Heart right ventricle (tissue), 16 donors: ENCODE data around the gene RECQL5. TPM values are rescaled to one million over a fixed set of nuclear protein-coding genes. Genes with fewer than 3 reads are reported as not detected.
A peak's percentile ranks its signal among the peaks of the same experiment; 100 is the strongest.

Source experiments
- ATAC-seq, 8 donors: fragments of 200-7000 bp; cut with Tn5 transposase; one replicate each; pipeline ENCODE4 v1.9.1; 2020; ENCODE audit warnings: mild to moderate bottlenecking in 8 of 8, moderate library complexity in 8 of 8, moderate number of reproducible peaks in 1 of 8
- DNase-seq, 2 donors: peaks; one replicate each; pipeline ENCODE4 v3.0.0-alpha.2; 2020
- H3K27ac ChIP-seq, 10 donors: fragments of 200-600 bp; sonication (generic) in 2 of 10; one replicate each; pipeline versions ENCODE4 v1.5.0 to v1.8.0; 2020 to 2022; ENCODE audit warnings: mild to moderate bottlenecking in 3 of 10
- H3K27me3 ChIP-seq, 7 donors: fragments of 200-600 bp; one replicate each; pipeline ENCODE4 v1.8.0; 2021 to 2022; ENCODE audit warnings: mild to moderate bottlenecking in 2 of 7
- H3K36me3 ChIP-seq, 9 donors: fragments of 200-600 bp; sonication (generic) in 1 of 9; one replicate each; pipeline versions ENCODE4 v1.5.0 to v1.8.0; 2020 to 2022; ENCODE audit warnings: mild to moderate bottlenecking in 2 of 9
- H3K4me1 ChIP-seq, 9 donors: fragments of 200-600 bp; sonication (generic) in 1 of 9; one replicate each; pipeline versions ENCODE4 v1.5.0 to v1.8.0; 2020 to 2022; ENCODE audit warnings: mild to moderate bottlenecking in 4 of 9
- H3K4me3 ChIP-seq, 10 donors: fragments of 200-600 bp; sonication (generic) in 2 of 10; one replicate each; pipeline versions ENCODE4 v1.5.0 to v1.8.0; 2020 to 2022; ENCODE audit warnings: mild to moderate bottlenecking in 7 of 10, moderate library complexity in 2 of 10
- H3K9me3 ChIP-seq, 11 donors: fragments of 200-600 bp in 10 of 11; sonication (generic) in 2 of 11; one replicate each; pipeline versions ENCODE4 v1.5.0 to v1.8.0; 2013 to 2022; ENCODE audit warnings: mild to moderate bottlenecking in 2 of 11, control low read depth in 1 of 11, moderate library complexity in 1 of 11
- WGBS, 2 donors: extraction: QIAGEN DNeasy Blood & Tissue Kit; methylation state at CpG; one replicate each; pipeline ENCODE4 v1.1.7; 2013; ENCODE audit warnings: inconsistent platforms in 1 of 2; 5-methylcytosine and 5-hydroxymethylcytosine counted together
- intact Hi-C, 10 donors: fragments of 100-400 bp; cut with DNase I; formaldehyde crosslinking; loops; one replicate each; pipeline versions ENCODE4 v1.11.1 to v1.14.2; 2022
- polyA plus RNA-seq, 2 donors: library from polyadenylated mRNA; stranded (reverse); fragments of 200-250 nt; gene quantifications; one replicate each; pipeline ENCODE4 v1.2.3, GENCODE V29; 2013
- total RNA-seq, 10 donors: library from RNA; stranded (reverse); fragmentation: NEBNext Ultra II Directional in 3 of 10; extraction: Animal tissue kit (Norgen Biotek cat#: 25700) in 3 of 10; gene quantifications; one replicate each; pipeline versions ENCODE4 v1.2.1 to v1.2.4, GENCODE V29; 2021 to 2023
- TF ChIP-seq, protein P1 (sequence below), 9 donors: fragments of 200-600 bp; sonication (generic) in 2 of 9; IDR thresholded peaks; one replicate each; pipeline versions ENCODE4 v1.5.0 to v1.8.0; 2021 to 2022; ENCODE audit warnings: antibody characterized with exemption in 9 of 9, mild to moderate bottlenecking in 5 of 9, moderate library complexity in 1 of 9
- donor health status: Arrhythmogenic right ventricular cardiomyopathy.
- donor health status: ischemic (EF 13 %, LVEDD 7.1; RV severe dilation, severe dysfunction).
- donor health status: healthy with polysubstance abuse.
- donor health status: DM: no; HTN: yes; CAD: no.
- donor health status: DM: no; HTN: no; CAD: no.
- donor health status: ischemic (EF 25% LVEDD 6.9; RV normal size, moderate dysfunction).
- donor health status: ischemic (EF 25% LVEDD 5.7; RV mildly dilated, moderate dysfunction).
- donor health status: healthy.
- donor health status: DM: yes; HTN: yes; CAD: no.
- donor health status: Ischemic cardiomyopathy.
- donor health status: ischemic (EF 35%, LVEDD 5.7; RV mildly dilated, moderate dysfunction).
- donor health status: nonischemic (EF 11% LVEDD 7.7; RV severe dilation, severe dysfunction).
- donor health status: DM: yes; HTN: yes; CAD: no.
- donor health status: PGD.
- donor health status: ischemic (EF 29% LVEDD 5.4; RV normal size, mild dysfunction).
- donor health status: nonischemic (EF 23%, LVEDD 6.1; RV moderate dilation, normal function).

RECQL5 gene
- total and polyA plus RNA-seq, 12 donors, result 6.3 to 32.1 (median 10.7) TPM

DNA sequence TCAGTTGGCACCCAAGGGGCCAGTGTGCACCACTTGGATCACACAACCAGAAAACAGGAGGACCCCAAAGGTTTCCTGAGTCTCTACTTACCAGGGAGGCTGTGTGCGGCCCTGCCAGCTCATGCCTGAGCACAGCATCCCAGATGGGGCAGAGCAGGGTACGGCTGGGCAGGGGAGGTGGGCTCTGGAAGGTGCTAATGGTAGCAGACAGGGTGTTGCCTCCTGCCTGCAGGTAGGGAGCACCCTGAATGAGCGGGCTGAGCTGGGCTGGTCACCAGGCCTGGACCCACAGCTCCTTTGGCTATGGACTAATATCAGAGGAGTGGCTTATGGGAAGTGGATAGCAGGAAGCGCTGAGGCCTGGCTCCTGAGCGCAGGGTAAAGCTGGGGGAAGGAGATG, 14.6 kb downstream of the RECQL5 start:
- 95 to 98% methylated on average over 5 of the region's 5 CpGs for WGBS, 2 donors
- Histone ChIP-seq H3K4me1 (peaks cover 0 to 15% (median 0%) of the 10 kb centered on the region in 9 donors), H3K27me3 (no peaks in the 10 kb centered on the region), H3K4me3 (no peak overlapping the region), H3K9me3 (no peaks in the 10 kb centered on the region), H3K27ac (no peak overlapping the region), H3K36me3 (peaks cover 0 to 96% (median 33%) of the 10 kb centered on the region in 9 donors)
- TF ChIP-seq, protein P1, sequence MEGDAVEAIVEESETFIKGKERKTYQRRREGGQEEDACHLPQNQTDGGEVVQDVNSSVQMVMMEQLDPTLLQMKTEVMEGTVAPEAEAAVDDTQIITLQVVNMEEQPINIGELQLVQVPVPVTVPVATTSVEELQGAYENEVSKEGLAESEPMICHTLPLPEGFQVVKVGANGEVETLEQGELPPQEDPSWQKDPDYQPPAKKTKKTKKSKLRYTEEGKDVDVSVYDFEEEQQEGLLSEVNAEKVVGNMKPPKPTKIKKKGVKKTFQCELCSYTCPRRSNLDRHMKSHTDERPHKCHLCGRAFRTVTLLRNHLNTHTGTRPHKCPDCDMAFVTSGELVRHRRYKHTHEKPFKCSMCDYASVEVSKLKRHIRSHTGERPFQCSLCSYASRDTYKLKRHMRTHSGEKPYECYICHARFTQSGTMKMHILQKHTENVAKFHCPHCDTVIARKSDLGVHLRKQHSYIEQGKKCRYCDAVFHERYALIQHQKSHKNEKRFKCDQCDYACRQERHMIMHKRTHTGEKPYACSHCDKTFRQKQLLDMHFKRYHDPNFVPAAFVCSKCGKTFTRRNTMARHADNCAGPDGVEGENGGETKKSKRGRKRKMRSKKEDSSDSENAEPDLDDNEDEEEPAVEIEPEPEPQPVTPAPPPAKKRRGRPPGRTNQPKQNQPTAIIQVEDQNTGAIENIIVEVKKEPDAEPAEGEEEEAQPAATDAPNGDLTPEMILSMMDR (IDR thresholded peaks at IDR 0.05), result no peak
- intact Hi-C loops, result no loop called here
- ATAC-seq (peak in 1 of 8 donors; percentile 59), DNase-seq (no peak)

DNA sequence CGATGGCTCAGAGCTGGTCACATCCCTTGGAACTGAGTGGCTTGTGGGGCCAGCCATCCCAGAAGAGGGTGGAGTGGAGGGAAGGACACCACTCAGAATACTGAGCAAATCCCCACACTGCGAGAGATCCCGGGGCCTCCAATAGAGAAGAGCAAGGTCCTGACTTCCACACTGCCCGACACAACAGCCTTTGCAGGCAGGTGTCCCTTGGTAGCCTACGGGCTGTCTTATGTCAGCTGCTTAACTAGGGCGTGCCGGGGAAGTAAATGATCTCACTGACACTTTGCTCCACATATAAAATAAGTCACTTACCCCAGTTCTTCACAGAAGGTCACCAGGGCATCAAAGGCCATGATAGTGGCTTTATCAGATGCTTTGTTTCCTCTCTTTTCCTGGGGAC, 16.1 kb downstream of the RECQL5 start:
- Histone ChIP-seq H3K27ac (no peak overlapping the region), H3K27me3 (no peaks in the 10 kb centered on the region), H3K36me3 (peaks cover 0 to 96% (median 25%) of the 10 kb centered on the region in 9 donors), H3K9me3 (no peaks in the 10 kb centered on the region), H3K4me1 (peaks cover 0 to 21% (median 0%) of the 10 kb centered on the region in 9 donors), H3K4me3 (no peak overlapping the region)
- TF ChIP-seq, protein P1 (IDR thresholded peaks at IDR 0.05), result no peak
- WGBS, 2 donors, result 97 to 99% methylated on average over 7 of the region's 7 CpGs
- intact Hi-C loops, result no loop called here
- DNase-seq (no peak), ATAC-seq (no peak)

DNA sequence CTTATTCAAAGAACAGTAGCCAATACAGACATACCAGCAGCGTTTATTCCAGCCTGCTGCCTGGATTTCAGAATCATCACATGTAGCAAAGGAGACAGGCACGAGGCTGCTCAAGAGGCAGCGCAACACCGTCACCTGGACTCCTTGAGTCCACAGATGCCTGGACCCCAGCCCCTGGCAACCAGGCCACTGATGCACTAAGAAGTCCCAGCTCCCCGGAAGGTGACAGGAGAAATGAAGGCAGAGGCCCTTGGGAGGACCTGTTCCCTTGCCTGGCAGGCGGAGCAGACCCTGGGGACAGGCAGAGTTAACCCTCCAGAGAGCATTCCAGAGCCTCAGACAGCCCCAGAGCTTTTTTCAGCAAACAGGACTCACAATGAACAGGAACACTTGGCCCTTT, 17.3 kb downstream of the RECQL5 start:
- H3K27ac ChIP-seq, result no peak overlapping the region
- peaks cover 0 to 22% (median 0%) of the 10 kb centered on the region in 9 donors for H3K4me1 ChIP-seq
- ATAC-seq (no peak), DNase-seq (no peak)
- intact Hi-C loops, result no loop called here
- no peak overlapping the region for H3K4me3 ChIP-seq
- H3K27me3 ChIP-seq, result no peaks in the 10 kb centered on the region
- TF ChIP-seq, protein P1 (IDR thresholded peaks at IDR 0.05), result no peak
- H3K9me3 ChIP-seq, result no peaks in the 10 kb centered on the region
- peaks cover 0 to 93% (median 21%) of the 10 kb centered on the region in 9 donors for H3K36me3 ChIP-seq
- WGBS, 2 donors, result 94 to 95% methylated on average over 6 of the region's 6 CpGs

DNA sequence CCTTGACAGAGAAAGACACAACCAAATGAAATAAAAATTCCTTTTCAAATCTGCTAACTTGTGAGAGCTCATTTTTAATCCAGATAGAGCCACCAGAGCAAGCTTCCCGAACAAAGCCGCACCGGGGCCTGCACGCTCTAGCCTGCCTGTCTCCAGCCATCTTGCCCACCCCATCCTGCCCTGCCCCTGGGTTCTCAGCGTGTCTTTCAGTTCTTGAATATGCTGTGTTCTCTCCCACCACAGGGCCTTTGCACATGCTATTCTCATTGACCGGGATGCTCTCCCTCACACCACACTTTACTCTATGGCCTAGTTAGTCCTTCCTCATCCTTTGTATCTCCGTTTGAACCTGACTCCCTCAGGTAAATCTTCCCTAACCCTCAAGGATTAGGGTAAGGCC, 19.0 kb downstream of the RECQL5 start:
- DNase-seq (no peak), ATAC-seq (no peak)
- TF ChIP-seq, protein P1 (IDR thresholded peaks at IDR 0.05), result no peak
- WGBS, 2 donors, result 98 to 99% methylated on average over 7 of the region's 7 CpGs
- H3K4me1 ChIP-seq, result peaks cover 0 to 10% (median 4%) of the 10 kb centered on the region in 9 donors
- intact Hi-C loops, result no loop called here
- no peak overlapping the region for H3K27ac ChIP-seq
- peaks cover 0 to 91% (median 21%) of the 10 kb centered on the region in 9 donors for H3K36me3 ChIP-seq
- no peaks in the 10 kb centered on the region for H3K9me3 ChIP-seq
- no peaks in the 10 kb centered on the region for H3K27me3 ChIP-seq
- no peak overlapping the region for H3K4me3 ChIP-seq
